Measurements from ENCODE around the gene COMT. TPM values are rescaled to one million over a fixed set of nuclear protein-coding genes. Genes with fewer than 3 reads are reported as not detected.
A peak's percentile ranks its signal among the peaks of the same experiment; 100 is the strongest.

COMT gene
- total RNA-seq, 1 donor from 2014 or later: 49.0 TPM

GRCh38 chr22:20002636-20003035, 61.1 kb downstream of the COMT start:
- Mint-ChIP-seq H3K36me3 (ENCODE audit: low read depth, unreplicated experiment) (peaks cover 12% of the 10 kb centered on the region), H3K27me3 (ENCODE audit: unreplicated experiment) (peaks cover 9% of the 10 kb centered on the region), H3K9me3 (ENCODE audit: unreplicated experiment) (peaks cover 6% of the 10 kb centered on the region), H3K4me1 (ENCODE audit: unreplicated experiment) (peaks cover 12% of the 10 kb centered on the region), H3K4me3 (ENCODE audit: unreplicated experiment) (no peak overlapping the region), H3K27ac (ENCODE audit: unreplicated experiment) (no peak overlapping the region)
- TF ChIP-seq CTCF (IDR thresholded peaks at IDR 0.05; ENCODE audit: unreplicated experiment): no peak
- no peak for DNase-seq (ENCODE audit: low spot score)

- H3K27ac Mint-ChIP-seq (ENCODE audit: unreplicated experiment): no peak overlapping the region
- no peak for TF ChIP-seq CTCF (IDR thresholded peaks at IDR 0.05; ENCODE audit: unreplicated experiment)
Measured at GRCh38 chr22:20003304-20003703, 61.7 kb downstream of the COMT start.

GRCh38 chr22:20004464-20004863, 62.9 kb downstream of the COMT start:
- Mint-ChIP-seq H3K4me1 (ENCODE audit: unreplicated experiment) (peaks cover 6% of the 10 kb centered on the region), H3K36me3 (ENCODE audit: low read depth, unreplicated experiment) (peaks cover 12% of the 10 kb centered on the region), H3K27ac (ENCODE audit: unreplicated experiment) (no peak overlapping the region), H3K4me3 (ENCODE audit: unreplicated experiment) (peak overlapping the region; percentile 60), H3K9me3 (ENCODE audit: unreplicated experiment) (peaks cover 6% of the 10 kb centered on the region), H3K27me3 (ENCODE audit: unreplicated experiment) (peaks cover 7% of the 10 kb centered on the region)
- no peak for DNase-seq (ENCODE audit: low spot score)
- no peak for TF ChIP-seq CTCF (IDR thresholded peaks at IDR 0.05; ENCODE audit: unreplicated experiment)

More at GRCh38 chr22:20003304-20003703, 61.7 kb downstream of the COMT start:
- peaks cover 12% of the 10 kb centered on the region for H3K4me1 Mint-ChIP-seq (ENCODE audit: unreplicated experiment)
- H3K36me3 Mint-ChIP-seq (ENCODE audit: low read depth, unreplicated experiment): peaks cover 12% of the 10 kb centered on the region
- peaks cover 9% of the 10 kb centered on the region for H3K27me3 Mint-ChIP-seq (ENCODE audit: unreplicated experiment)
- peaks cover 6% of the 10 kb centered on the region for H3K9me3 Mint-ChIP-seq (ENCODE audit: unreplicated experiment)
- DNase-seq (ENCODE audit: low spot score): no peak
- H3K4me3 Mint-ChIP-seq (ENCODE audit: unreplicated experiment): no peak overlapping the region

DNA sequence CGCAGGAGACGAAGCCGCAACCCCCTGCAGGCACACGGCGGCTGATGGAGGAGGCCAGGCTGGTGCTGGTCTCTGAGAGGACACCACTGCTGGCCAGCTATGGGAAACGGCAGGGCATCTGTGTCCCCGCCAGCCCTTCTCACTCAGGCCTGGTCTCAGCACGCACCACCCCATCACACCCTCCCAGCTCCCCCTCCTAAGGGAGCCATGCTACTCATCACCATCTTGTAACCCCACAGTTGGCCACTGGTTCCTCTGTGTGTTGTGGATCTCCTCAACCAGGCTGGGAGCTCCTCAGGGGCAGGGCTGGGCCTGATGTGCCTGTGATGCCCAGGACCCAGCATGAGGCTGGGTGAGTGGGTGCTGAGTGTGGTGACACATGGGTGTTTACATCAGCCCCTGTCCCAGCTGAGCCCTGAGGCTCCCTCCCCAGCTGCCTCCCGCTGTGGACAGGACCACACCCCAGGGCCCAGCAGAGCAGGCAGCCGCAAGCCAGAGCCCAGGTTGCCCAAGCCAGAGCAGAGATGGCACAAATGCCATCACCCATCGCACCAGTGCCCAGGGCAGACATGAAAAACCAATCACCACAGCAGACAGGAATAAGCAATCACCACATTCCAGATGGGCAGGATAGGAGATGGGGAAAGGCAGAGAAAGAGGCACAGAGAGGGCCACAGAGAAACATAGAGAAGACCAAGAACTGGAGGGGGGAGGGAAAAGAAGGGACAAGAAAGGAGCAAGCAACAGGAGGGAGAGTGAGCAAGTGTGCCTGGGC, 66.8 kb downstream of the COMT start:
- TF ChIP-seq CTCF (IDR thresholded peaks at IDR 0.05; ENCODE audit: unreplicated experiment): no peak
- H3K27ac Mint-ChIP-seq (ENCODE audit: unreplicated experiment): no peak overlapping the region
- DNase-seq (ENCODE audit: low spot score): no peak
- peaks cover 2% of the 10 kb centered on the region for H3K4me1 Mint-ChIP-seq (ENCODE audit: unreplicated experiment)
- H3K4me3 Mint-ChIP-seq (ENCODE audit: unreplicated experiment): no peak overlapping the region
- peaks cover 5% of the 10 kb centered on the region for H3K9me3 Mint-ChIP-seq (ENCODE audit: unreplicated experiment)
- H3K36me3 Mint-ChIP-seq (ENCODE audit: low read depth, unreplicated experiment): peaks cover 7% of the 10 kb centered on the region
- H3K27me3 Mint-ChIP-seq (ENCODE audit: unreplicated experiment): peaks cover 4% of the 10 kb centered on the region

- H3K9me3 Mint-ChIP-seq (ENCODE audit: unreplicated experiment): no peaks in the 10 kb centered on the region
- no peak overlapping the region for H3K4me3 Mint-ChIP-seq (ENCODE audit: unreplicated experiment)
- peaks cover 2% of the 10 kb centered on the region for H3K4me1 Mint-ChIP-seq (ENCODE audit: unreplicated experiment)
- peaks cover 4% of the 10 kb centered on the region for H3K27me3 Mint-ChIP-seq (ENCODE audit: unreplicated experiment)
- DNase-seq (ENCODE audit: low spot score): no peak
- H3K27ac Mint-ChIP-seq (ENCODE audit: unreplicated experiment): no peak overlapping the region
- TF ChIP-seq CTCF (IDR thresholded peaks at IDR 0.05; ENCODE audit: unreplicated experiment): no peak
- peaks cover 5% of the 10 kb centered on the region for H3K36me3 Mint-ChIP-seq (ENCODE audit: low read depth, unreplicated experiment)
Measured at GRCh38 chr22:20009018-20009491, 67.5 kb downstream of the COMT start.
